HG03439 (cell line): ENCODE results near the gene RHOC.

Source experiments
- ATAC-seq: cut with Tn5 transposase; IDR thresholded peaks from one replicate; pipeline ENCODE4 v1.9.1; 2021; ENCODE audit warnings: mild to moderate bottlenecking, moderate library complexity; ENCODE audit not compliant: unreplicated experiment

The RHOC gene

DNA sequence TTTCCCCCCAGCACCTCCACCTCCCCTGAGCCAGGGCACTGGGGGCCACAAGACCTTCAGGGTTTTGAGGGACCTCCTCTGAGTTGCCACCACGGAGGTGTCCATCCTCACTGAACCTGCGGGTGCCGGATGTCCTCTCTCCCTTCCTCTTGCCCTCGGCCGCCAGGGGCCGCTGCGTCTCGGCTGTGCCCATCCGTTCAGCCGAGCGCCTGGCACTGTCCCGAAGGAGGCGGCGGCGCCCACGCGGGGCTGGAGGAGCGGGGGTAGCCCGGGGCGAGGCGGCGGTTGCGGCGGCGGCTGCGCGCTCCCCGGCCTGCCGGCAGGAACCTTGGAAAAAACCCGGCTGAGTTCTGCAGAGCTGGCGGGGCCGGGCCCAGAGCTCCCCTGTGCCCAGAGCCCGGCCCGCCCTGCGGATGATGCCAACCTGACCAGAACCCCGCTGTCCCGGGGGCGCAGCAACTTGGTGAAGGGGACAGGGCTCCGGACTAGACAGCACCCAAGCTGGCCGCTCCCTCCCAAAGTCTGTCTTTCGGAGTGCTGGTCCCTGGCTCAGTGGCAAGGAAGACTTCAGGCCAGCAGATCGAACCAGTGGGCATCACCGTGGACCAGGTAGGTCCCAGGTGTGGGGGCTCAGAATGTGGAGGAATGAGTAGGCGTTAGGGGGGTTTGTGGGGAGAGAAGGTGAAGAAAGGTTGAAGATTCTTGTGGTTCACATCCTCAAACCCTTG, 11.9 kb upstream of the RHOC start:
- ATAC-seq = no peak

DNA sequence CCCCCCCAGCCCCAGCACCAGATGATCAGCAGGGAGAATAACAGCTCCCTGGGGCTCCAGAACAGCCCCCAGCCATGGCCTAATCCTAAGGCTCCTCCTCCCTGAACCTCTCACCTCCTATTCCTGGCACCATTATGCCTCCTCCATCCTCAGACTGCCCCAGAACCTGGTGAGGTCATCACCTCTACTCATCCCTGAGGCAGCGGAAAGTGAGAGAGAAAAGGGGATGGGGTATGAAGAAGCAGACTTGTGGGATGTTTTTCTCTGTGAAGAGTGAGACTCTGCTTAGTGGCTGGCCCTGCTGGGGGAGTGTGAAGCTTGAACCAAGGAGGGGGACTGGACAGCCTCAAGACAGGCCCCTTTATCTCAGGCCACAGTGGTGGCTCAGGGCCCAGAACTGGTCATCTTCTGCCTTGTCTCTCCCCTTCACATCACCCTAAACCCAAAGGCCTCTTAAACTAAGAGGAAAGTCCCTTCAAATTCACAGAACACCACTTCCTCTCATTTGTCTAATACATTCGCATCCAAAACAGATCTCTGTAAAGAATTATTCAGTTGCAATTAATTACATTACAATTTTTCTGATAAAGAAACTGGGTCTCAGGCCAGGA, 10.4 kb upstream of the RHOC start:
- ATAC-seq = no peak

GRCh38 chr1:112716133-112716720, 9.3 kb upstream of the RHOC start:
- peak; percentile 36 for ATAC-seq

- peak; percentile 79 for ATAC-seq
Observed at GRCh38 chr1:112715264-112716053, 8.5 kb upstream of the RHOC start, which contains the start of gene PPM1J. Gene PPM1J, minus strand, starts transcription at chr1:112715332. Its CDS starts 31 bp downstream, at chr1:112715301.

DNA sequence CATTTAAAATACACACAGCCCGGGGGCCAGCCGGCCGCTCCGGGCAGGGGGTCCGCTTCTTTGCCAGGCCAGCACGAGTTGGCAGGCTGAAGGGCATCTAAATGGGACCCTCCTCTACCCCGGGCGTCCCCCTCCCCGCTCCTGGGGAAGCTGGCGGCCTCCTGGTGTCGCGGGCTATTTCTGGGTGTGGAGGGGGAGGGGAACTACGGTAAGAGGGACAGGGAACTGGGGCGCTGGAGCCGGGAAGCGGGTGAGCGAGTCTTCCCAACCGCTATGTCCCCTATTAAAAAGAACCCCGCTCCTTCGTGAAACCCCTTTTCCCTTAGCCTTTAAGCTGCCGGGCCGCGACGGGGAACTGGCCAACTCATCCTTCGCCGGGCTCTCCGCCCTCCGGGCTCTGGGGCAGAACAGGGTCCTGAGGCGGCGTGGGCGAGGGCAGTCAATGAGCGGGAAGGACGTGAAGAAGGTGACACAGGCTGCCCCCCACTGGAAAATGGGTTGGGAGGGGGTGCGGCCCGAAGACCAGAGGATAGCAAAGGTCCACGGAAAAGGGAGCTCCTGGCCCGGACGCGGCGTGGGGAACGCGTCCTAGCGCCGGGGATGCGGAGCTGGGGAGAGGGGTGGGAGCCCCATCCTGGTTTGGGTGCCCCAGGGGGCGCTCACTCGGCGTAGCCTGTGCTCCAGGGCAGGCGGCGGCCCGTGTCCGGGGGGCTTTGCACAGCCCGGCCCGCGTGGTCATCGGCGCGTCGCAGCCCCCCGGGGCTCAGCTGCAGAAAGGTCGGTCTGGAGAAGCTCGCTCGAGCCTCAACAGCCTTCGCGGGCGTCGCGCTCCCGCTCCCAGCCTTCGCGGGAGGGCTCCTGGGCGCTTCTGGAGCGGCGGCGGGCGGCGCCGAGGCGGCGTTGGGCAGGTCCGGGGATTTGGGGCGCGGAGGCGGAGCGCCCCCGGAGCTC, 7.7 kb upstream of the RHOC start:
- ATAC-seq = peak; percentile 4

DNA sequence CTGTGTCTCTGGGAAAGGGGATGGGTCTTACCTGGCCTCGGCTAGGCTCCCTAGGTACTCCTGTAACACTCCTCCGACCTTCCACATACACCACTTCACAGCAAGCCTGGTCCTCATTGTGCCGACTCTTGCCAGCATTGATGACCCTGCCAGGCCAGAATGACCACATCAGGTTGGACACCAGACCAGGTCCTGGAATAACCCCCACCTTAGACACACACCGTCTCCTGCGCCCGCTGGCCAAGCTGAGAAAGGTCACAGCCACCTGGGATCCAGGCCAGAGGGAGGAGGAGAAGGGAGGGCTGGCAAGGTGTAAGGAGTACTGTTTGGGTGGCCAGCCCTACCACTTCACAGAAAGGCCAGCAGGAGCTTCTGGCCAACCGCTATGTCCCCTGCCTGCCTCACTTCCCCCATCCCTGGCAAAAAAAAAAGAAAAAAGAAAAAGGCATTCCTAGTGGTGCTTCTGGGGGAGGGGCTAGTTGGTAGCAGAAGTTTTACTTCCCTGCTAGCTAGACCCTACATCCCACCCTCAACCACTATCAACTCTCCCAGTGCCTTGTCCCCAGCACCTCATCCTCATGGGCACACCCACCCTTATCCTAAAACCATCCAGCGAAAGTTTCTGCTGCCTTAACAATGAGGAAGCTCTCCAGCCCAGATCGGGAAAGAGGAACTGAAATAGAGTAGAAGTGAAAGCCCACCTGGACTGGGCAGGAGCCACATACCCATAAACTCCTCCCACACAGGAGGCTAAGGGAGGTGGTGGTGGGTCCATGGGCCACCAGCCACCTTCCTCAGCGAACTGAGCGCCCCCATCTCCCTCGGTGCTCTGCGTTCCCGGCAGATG, 6.8 kb upstream of the RHOC start:
- no peak for ATAC-seq

- ATAC-seq = no peak
Observed at GRCh38 chr1:112712701-112713128, 5.8 kb upstream of the RHOC start.

GRCh38 chr1:112712191-112712590, 5.3 kb upstream of the RHOC start:
- no peak for ATAC-seq

DNA sequence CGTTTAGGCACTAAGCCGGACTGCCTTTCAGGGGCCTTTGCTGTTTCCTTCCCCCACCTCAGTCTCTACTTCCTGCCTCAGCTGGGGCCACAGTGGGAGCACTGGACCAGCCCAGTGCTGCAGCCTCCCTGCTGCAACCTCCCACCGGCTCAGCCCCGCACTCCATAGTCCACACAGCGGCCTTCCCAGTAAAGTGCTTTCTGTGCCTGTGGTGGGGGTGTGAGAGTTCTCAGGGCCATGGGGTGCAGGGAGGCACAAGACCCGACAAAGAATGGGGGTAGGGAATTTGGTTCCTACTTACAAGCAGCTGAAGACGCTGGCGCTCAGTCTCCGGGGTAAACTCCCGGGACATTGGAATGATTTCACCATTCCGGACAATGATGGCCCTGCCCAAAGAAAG, 4.7 kb upstream of the RHOC start:
- no peak for ATAC-seq

DNA sequence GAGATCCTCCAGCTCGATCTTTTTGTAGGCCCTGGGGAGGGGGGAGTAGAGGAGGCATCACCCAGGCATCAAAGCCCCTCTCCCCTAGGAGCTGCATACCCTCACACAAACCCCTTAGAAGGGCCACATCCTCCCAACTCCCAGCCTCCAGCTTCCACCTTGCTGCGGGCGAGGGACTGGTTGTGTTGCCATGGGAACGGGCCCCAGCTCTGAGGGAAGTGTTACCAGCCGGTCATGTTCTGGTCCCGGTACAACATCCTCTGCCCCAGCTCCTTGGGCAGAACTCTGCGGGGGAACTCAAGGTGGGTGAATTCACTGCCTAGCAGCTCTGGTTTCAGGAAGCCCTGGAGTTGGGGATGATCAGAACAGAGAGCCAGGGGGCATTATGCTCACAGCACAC, 4.1 kb upstream of the RHOC start:
- no peak for ATAC-seq

DNA sequence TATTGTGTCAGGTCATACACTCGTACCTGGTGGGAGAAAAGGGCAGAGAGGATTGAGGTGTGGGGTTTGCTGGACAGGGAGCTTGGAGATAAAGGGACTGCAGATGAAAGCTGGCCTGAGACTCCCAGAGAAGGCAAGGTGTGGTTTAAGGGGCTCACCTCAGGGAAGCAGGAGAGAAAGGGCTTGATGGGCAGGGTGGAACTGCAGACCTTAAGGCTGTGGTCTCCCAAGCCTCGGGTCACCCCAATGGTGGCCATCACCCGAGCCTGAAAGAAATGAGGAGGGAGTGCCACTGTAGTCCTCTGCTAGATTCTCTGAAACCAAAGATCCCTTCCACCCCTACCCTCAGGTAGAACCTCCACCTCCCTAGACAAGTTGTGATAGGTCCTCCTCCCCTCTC, 3.7 kb upstream of the RHOC start:
- no peak for ATAC-seq

GRCh38 chr1:112710159-112710558, 3.2 kb upstream of the RHOC start:
- no peak for ATAC-seq

DNA sequence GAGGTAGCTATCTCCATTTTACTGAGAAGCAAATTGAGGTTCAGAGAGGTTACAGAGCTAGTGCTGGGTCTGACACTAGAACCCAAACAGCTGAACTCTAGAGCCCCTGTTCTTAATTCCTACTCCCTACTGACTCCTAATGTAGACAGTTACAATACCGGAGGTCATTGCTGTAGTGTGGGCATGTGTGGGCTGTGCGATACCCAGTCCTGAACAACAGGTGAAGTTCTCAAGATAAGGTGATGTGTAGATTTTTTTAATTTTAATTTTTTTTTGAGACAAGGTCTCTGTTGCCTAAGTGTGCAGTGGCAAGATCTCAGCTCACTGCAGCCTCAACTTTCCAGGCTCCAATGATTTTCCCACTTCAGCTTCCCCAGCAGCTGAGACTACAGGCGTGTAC, 1.6 kb upstream of the RHOC start:
- no peak for ATAC-seq

GRCh38 chr1:112708002-112708448, 1.1 kb upstream of the RHOC start:
- no peak for ATAC-seq

DNA sequence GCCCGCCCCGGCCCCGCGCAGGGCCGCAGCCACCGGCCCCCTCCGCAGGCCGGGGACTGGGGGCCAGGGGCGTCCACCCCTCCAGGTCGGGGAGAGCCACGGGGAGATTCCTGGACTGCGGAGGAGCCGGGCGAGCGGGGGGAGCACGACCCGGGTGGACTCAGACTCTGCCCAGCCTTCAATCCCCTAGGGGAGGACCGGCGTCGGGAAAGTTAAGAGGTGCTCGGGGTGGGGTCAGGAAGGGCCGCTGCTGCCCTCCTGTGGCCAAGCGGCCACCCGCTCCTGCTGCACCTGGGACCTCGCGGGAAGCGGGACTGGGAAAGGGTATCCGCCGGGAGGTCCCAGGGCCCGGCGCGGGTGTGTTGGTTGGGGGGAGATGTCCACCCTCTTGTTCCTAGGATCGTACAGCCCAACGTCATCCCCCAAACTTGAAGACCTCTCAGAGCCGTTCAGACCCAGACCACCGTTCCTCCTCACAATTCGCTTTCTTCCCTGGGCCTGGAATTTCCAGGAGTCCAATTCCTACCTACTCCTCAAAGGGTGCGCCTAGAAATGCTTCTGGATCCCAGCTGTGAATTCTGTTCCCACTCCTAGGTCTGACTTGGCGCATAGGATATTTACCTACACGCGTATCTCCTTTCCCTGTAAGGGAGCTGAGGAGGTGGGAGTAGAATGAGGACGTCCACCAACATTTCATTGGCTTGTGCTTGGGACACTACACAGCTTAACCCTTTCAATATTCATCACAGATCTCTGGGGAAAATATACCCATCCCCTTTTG, 484 bp upstream of the RHOC start:
- ATAC-seq = peak; percentile 60

- peak; percentile 44 for ATAC-seq
Observed at GRCh38 chr1:112704934-112705627, 1.8 kb downstream of the RHOC start.

DNA sequence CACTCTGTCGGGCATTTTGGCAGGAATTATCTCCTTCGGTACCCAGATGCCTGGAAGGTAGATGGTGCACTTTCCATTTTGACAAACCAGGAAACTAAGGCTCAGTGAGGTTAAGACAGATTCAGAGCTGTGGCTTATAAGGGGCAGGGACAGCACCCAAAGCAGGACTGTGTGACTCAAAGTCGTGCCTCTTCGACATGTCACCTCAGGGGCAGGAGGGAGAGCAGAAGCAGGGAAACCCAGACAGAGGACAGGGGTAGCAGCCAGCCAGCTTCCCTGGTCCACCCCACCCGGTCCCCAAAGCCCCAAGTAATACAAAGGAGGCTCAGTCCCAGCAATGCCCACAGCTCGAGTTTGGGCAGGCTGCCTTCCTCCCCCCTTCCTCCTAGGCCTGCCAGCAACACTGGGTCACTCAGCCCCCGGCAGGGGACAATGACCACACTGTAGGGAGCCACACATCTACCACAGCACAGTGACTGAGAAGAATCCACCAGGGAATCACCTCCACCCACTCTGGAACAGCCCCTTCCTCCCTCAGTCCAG, 2.5 kb downstream of the RHOC start:
- ATAC-seq = no peak

GRCh38 chr1:112703706-112704105, 3.2 kb downstream of the RHOC start:
- no peak for ATAC-seq
